Activated B cell treated with CpG ODN at 0.5 μM for 24 hours (primary cell): ENCODE data around the gene STARD6. TPM values are rescaled to one million over a fixed set of nuclear protein-coding genes. Genes with fewer than 3 reads are reported as not detected.

ENCODE experiments used
- ATAC-seq: fragments of 200-7000 bp; cut with Tn5 transposase; one replicate; pipeline ENCODE4 v1.10.0; 2021; ENCODE audit warnings: low read depth, mild to moderate bottlenecking, moderate library complexity
- CTCF ChIA-PET: fragments of 350-600 bp; sonication (Branson Sonifier 250); formaldehyde crosslinking; loops from one replicate; lab custom pipeline; 2021; ENCODE audit warnings: antibody characterized with exemption; lab: Charles Lee
- POLR2A ChIA-PET: fragments of 350-600 bp; sonication (Branson Sonifier 250); formaldehyde crosslinking; loops from one replicate; lab custom pipeline; 2021; ENCODE audit warnings: antibody characterized with exemption; lab: Charles Lee
- DNase-seq: peaks from one replicate; pipeline ENCODE4 v3.0.0; 2022
- H3K27ac Mint-ChIP-seq: one replicate; pipeline ENCODE4 v1.8.0; 2020; ENCODE audit warnings: mixed read lengths
- H3K27me3 Mint-ChIP-seq: one replicate; pipeline ENCODE4 v1.8.0; 2021; ENCODE audit warnings: mixed read lengths
- H3K36me3 Mint-ChIP-seq: one replicate; pipeline ENCODE4 v1.8.0; 2021; ENCODE audit warnings: low read depth, mixed read lengths
- H3K4me1 Mint-ChIP-seq: one replicate; pipeline ENCODE4 v1.8.0; 2021; ENCODE audit warnings: mixed read lengths
- H3K4me3 Mint-ChIP-seq: one replicate; pipeline ENCODE4 v1.8.0; 2020; ENCODE audit warnings: mild to moderate bottlenecking, mixed read lengths
- H3K9me3 Mint-ChIP-seq: one replicate; pipeline ENCODE4 v1.8.0; 2020; ENCODE audit warnings: mixed read lengths
- CTCF ChIP-seq: fragments of 200-600 bp; IDR thresholded peaks from one replicate; pipeline ENCODE4 v1.8.0; 2022; ENCODE audit warnings: antibody characterized with exemption, mild to moderate bottlenecking
- intact Hi-C: fragments of 100-400 bp; cut with micrococcal nuclease; formaldehyde crosslinking; loops from one replicate; pipeline ENCODE4 v1.15.1; 2024
- total RNA-seq: library from RNA; stranded (reverse); gene quantifications from 2 replicates; pipeline ENCODE4 v1.2.3, GENCODE V29; 2022

The STARD6 gene
- total RNA-seq: not detected in 2 replicates

- Mint-ChIP-seq H3K9me3 (no peaks in the 10 kb centered on the region), H3K36me3 (peaks cover 10% of the 10 kb centered on the region), H3K4me3 (peak within 1 kb of the TSS; percentile 99), H3K4me1 (peaks cover 15% of the 10 kb centered on the region), H3K27me3 (no peaks in the 10 kb centered on the region), H3K27ac (peak within 1 kb of the TSS; percentile 93)
- ATAC-seq: peak; percentile 95
- intact Hi-C loops: loop anchor here (1.0 to 2.0 kb wide), 4 partner anchors 35 to 313 kb away; partner anchors contain the start of genes MBD2 and POLI
- CTCF ChIA-PET: interaction anchor here (0.9 to 2.9 kb wide), 7 partner anchors 10 to 134 kb away, joined by 3 to 15 read pairs (median 4); partner anchors contain the start of genes MBD2 and POLI
- POLR2A ChIA-PET: interaction anchor here (0.6 to 1.1 kb wide), 4 partner anchors 14 to 135 kb away, joined by 3 to 4 read pairs (median 4); partner anchors contain the start of gene MBD2
- no peak for TF ChIP-seq CTCF
- DNase-seq: peak; percentile 89
These were observed at the start of gene STARD6, which contains the start of gene C18orf54 for GRCh38 chr18:54357660-54358494. Gene STARD6, minus strand, starts transcription at chr18:54357858. Its CDS starts 3,285 bp downstream, at chr18:54354573. Gene C18orf54, plus strand, starts transcription at chr18:54357906. Its CDS starts 2,667 bp downstream, at chr18:54360573.

GRCh38 chr18:54405290-54405689, 47.6 kb upstream of the STARD6 start:
- intact Hi-C loops: no loop called here
- H3K4me1 Mint-ChIP-seq: no peaks in the 10 kb centered on the region
- H3K36me3 Mint-ChIP-seq: no peaks in the 10 kb centered on the region
- no peaks in the 10 kb centered on the region for H3K9me3 Mint-ChIP-seq
- peaks cover 26% of the 10 kb centered on the region for H3K27me3 Mint-ChIP-seq
- no peak overlapping the region for H3K4me3 Mint-ChIP-seq
- ChIA-PET CTCF (no interaction called here), POLR2A (no interaction called here)
- DNase-seq: no peak
- no peak for ATAC-seq
- no peak for TF ChIP-seq CTCF
- no peak overlapping the region for H3K27ac Mint-ChIP-seq

GRCh38 chr18:54396760-54397159, 39.1 kb upstream of the STARD6 start:
- ChIA-PET CTCF (no interaction called here), POLR2A (no interaction called here)
- H3K9me3 Mint-ChIP-seq: no peaks in the 10 kb centered on the region
- H3K4me3 Mint-ChIP-seq: no peak overlapping the region
- ATAC-seq (no peak), DNase-seq (no peak)
- intact Hi-C loops: no loop called here
- TF ChIP-seq CTCF: no peak
- no peaks in the 10 kb centered on the region for H3K36me3 Mint-ChIP-seq
- peaks cover 4% of the 10 kb centered on the region for H3K27me3 Mint-ChIP-seq
- H3K4me1 Mint-ChIP-seq: peaks cover 2% of the 10 kb centered on the region
- no peak overlapping the region for H3K27ac Mint-ChIP-seq

GRCh38 chr18:54393648-54394294, 36.1 kb upstream of the STARD6 start:
- CTCF ChIA-PET: no interaction called here
- no peak for ATAC-seq
- Mint-ChIP-seq H3K27me3 (peaks cover 4% of the 10 kb centered on the region), H3K27ac (no peak overlapping the region), H3K4me3 (no peak overlapping the region), H3K9me3 (no peaks in the 10 kb centered on the region), H3K36me3 (no peaks in the 10 kb centered on the region), H3K4me1 (peaks cover 2% of the 10 kb centered on the region)
- no peak for TF ChIP-seq CTCF
- DNase-seq: no peak
- intact Hi-C loops: loop anchor here (2.0 kb wide), 1 partner anchor 37 kb away; the partner anchor contains the start of genes C18orf54 and STARD6
- POLR2A ChIA-PET: no interaction called here
